Psoas muscle (tissue), 8 donors: Measurements from ENCODE around the gene ZNF714. TPM values are rescaled to one million over a fixed set of nuclear protein-coding genes. Genes with fewer than 3 reads are reported as not detected.

Experiments used
- ATAC-seq, 4 donors: fragments of 200-7000 bp; cut with Tn5 transposase; one replicate each; pipeline ENCODE4 v1.9.1; 2020; ENCODE audit warnings: moderate library complexity in 3 of 4, mild to moderate bottlenecking in 2 of 4
- DNase-seq, 2 donors: peaks; one replicate each; pipeline ENCODE4 v3.0.0-alpha.2; 2020
- H3K27ac ChIP-seq: fragments of 200-600 bp; one replicate; pipeline ENCODE4 v1.8.0; 2022
- H3K27me3 ChIP-seq, 3 donors: fragments of 200-600 bp in 1 of 3; one replicate each; pipeline versions ENCODE4 v1.6.1 to v1.8.0; 2013 to 2022; ENCODE audit warnings: low read length in 2 of 3, mild to moderate bottlenecking in 2 of 3, moderate library complexity in 1 of 3; ENCODE audit not compliant: insufficient read depth in 3 of 3
- H3K36me3 ChIP-seq, 2 donors: fragments of 200-600 bp in 1 of 2; one replicate each; pipeline versions ENCODE4 v1.6.1 to v1.8.0; 2013 to 2022; ENCODE audit warnings: low read depth in 1 of 2, mild to moderate bottlenecking in 1 of 2, moderate library complexity in 1 of 2; ENCODE audit not compliant: insufficient read depth in 1 of 2
- H3K4me1 ChIP-seq: fragments of 200-600 bp; one replicate; pipeline ENCODE4 v1.8.0; 2022
- H3K4me3 ChIP-seq: fragments of 200-600 bp; one replicate; pipeline ENCODE4 v1.8.0; 2022; ENCODE audit warnings: mild to moderate bottlenecking
- H3K9me3 ChIP-seq: fragments of 200-600 bp; one replicate; pipeline ENCODE4 v1.8.0; 2022
- WGBS, 3 donors: extraction: QIAGEN DNeasy Blood & Tissue Kit; methylation state at CpG; one replicate each; pipeline versions ENCODE4 v1.1.6 to v1.1.7; 2013; 5-methylcytosine and 5-hydroxymethylcytosine counted together
- intact Hi-C, 2 donors: fragments of 100-400 bp; cut with DNase I; formaldehyde crosslinking; loops; one replicate each; pipeline versions ENCODE4 v1.11.0 to v1.14.2; 2022
- polyA plus RNA-seq, 3 donors: library from polyadenylated mRNA; stranded (reverse); fragments of 200-250 nt; gene quantifications; one replicate each; pipeline ENCODE4 v1.2.3, GENCODE V29; 2013
- total RNA-seq, 4 donors: library from RNA; stranded (reverse); fragmentation: NEBNext Ultra II Directional in 2 of 4; extraction: Animal tissue kit (Norgen Biotek cat#: 25700) in 2 of 4; gene quantifications; one replicate each; pipeline versions ENCODE4 v1.2.1 to v1.2.4, GENCODE V29; 2021 to 2023
- TF ChIP-seq, protein P1 (sequence below): fragments of 200-600 bp; IDR thresholded peaks from one replicate; pipeline ENCODE4 v1.8.0; 2022; ENCODE audit warnings: antibody characterized with exemption
- donor health status: healthy with polysubstance abuse.
- donor health status: DM: no; HTN: no; CAD: no; lungs with moderate emphysema.
- donor health status: Bipolar disorder and iron deficiency.
- donor health status: healthy.
- donor health status: DM: yes; HTN: yes; CAD: no.
- donor health status: DM: no; HTN: no; CAD: no.
- donor health status: DM: no; HTN: no; CAD: no.
- donor health status: DM: yes; HTN: yes; CAD: no.

The ZNF714 gene
- total and polyA plus RNA-seq, 7 donors = 0.70 to 3.5 (median 1.5) TPM

DNA sequence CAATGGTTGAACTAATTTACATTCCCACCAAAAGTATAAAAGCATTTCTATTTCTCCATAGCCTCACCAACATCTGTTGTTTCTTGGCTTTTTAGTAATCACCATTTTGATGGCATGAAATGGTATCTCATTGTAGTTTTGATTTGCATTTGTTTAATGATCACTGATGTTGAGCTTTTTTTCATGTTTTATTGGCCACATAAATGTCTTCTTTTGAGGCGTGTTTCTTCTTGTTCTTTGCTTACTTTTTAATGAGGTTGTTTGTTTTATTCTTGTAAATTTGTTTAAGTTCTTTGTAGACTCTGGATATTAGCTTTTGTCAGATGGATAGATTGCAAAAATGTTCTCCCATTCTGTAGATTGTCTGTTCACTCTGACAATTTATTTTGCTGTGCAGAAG, 28.2 kb downstream of the ZNF714 start:
- Histone ChIP-seq H3K36me3 (peaks cover 3 to 13% of the 10 kb centered on the region in 2 donors), H3K27ac (no peak overlapping the region), H3K9me3 (peaks cover 6% of the 10 kb centered on the region), H3K4me3 (no peak overlapping the region), H3K27me3 (no peaks in the 10 kb centered on the region), H3K4me1 (no peaks in the 10 kb centered on the region)
- WGBS, 3 donors = 95 to 100% (median 96%) methylated on average over 1 of the region's 1 CpG
- TF ChIP-seq, protein P1, sequence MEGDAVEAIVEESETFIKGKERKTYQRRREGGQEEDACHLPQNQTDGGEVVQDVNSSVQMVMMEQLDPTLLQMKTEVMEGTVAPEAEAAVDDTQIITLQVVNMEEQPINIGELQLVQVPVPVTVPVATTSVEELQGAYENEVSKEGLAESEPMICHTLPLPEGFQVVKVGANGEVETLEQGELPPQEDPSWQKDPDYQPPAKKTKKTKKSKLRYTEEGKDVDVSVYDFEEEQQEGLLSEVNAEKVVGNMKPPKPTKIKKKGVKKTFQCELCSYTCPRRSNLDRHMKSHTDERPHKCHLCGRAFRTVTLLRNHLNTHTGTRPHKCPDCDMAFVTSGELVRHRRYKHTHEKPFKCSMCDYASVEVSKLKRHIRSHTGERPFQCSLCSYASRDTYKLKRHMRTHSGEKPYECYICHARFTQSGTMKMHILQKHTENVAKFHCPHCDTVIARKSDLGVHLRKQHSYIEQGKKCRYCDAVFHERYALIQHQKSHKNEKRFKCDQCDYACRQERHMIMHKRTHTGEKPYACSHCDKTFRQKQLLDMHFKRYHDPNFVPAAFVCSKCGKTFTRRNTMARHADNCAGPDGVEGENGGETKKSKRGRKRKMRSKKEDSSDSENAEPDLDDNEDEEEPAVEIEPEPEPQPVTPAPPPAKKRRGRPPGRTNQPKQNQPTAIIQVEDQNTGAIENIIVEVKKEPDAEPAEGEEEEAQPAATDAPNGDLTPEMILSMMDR = no peak
- DNase-seq (no peak), ATAC-seq (no peak)
- intact Hi-C loops = no loop called here

DNA sequence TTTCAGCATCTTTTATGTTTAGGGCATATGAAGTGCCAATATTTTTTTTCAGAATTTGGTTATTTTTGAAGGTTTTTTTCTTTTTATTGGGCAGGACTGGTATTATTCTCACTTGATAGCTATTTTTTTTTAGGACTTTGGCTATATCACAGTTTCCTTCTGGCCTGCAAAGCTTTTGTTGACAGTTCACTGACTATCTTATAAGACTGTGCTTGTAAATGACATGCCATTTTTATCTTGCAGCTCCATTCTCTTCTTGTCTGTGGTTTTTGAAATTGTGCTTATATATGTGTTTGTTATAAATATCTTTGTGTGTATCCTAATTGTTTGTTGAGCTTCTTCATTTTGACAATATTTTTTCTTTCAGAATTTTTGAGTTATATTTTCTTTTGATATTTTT, 33.4 kb downstream of the ZNF714 start:
- H3K9me3 ChIP-seq = peaks cover 6% of the 10 kb centered on the region
- intact Hi-C loops = no loop called here
- no peaks in the 10 kb centered on the region for H3K27me3 ChIP-seq
- TF ChIP-seq, protein P1 = no peak
- no peaks in the 10 kb centered on the region for H3K4me1 ChIP-seq
- peaks cover 3 to 28% of the 10 kb centered on the region in 2 donors for H3K36me3 ChIP-seq
- H3K27ac ChIP-seq = no peak overlapping the region
- H3K4me3 ChIP-seq = no peak overlapping the region
- no peak for ATAC-seq
- no peak for DNase-seq

DNA sequence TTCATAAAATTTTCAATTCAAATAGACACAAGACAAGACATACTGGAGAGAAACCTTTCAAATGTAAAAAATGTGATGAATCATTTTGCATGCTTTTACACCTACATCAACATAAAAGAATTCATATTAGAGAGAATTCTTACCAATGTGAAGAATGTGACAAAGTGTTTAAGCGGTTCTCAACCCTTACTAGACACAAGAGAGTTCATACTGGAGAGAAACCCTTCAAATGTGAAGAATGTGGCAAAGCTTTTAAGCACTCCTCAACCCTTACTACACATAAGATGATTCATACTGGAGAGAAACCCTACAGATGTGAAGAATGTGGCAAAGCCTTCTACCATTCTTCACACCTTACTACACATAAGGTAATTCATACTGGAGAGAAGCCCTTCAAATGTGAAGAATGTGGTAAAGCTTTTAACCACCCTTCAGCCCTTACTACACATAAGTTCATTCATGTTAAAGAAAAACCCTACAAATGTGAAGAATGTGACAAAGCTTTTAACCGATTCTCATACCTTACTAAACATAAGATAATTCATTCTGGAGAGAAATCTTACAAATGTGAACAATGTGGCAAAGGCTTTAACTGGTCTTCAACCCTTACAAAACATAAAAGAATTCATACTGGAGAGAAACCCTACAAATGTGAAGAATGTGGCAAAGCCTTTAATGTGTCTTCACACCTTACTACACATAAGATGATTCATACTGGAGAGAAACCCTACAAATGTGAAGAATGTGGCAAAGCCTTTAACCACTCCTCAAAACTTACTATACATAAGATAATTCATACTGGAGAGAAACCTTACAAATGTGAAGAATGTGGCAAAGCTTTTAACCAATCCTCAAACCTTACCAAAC, 35.3 kb downstream of the ZNF714 start:
- H3K27me3 ChIP-seq = no peaks in the 10 kb centered on the region
- no peak overlapping the region for H3K4me3 ChIP-seq
- intact Hi-C loops = no loop called here
- no peak for DNase-seq
- ATAC-seq = no peak
- H3K36me3 ChIP-seq = peaks cover 3 to 28% of the 10 kb centered on the region in 2 donors
- peaks cover 6% of the 10 kb centered on the region for H3K9me3 ChIP-seq
- WGBS, 3 donors = 92 to 100% (median 99%) methylated on average over 2 of the region's 2 CpGs
- no peaks in the 10 kb centered on the region for H3K4me1 ChIP-seq
- no peak overlapping the region for H3K27ac ChIP-seq
- TF ChIP-seq, protein P1 = no peak

DNA sequence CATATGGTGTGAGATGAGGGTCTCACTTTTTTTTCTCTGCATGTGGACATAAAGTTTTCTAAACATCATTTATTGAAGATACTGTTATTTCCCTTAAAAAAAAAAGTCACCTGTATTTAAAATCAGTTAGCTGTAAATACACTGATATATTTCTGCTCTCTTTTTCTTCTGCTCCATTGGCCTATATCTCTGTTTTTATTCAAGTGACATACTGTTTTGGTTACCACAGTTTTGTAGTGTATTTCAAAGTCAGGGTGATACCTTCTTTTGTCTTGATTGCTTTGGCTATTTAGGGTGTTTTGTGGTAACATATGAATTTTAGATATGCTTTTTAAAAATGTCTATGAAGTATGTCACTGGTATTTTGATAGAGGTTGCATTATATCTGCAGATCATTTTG, 44.1 kb downstream of the ZNF714 start:
- TF ChIP-seq, protein P1 = no peak

DNA sequence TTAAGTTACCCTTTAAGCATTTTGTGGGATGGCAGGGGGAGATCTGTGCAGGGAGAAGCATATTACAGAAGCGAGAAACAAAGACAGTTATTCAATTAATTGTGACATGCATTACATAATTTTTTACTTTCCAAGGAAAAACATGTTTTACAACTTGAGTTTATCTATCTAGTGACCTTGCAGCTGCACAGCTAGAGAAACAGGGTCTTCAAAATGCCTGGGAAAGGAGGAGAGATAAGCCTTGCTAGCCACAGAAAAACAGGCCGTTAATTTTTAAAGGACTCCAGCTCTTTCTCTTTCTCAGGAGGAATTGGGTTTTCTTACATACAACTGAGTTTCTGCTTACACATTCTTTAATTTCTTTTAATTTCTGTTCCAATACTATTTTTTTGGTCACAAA, 45.0 kb downstream of the ZNF714 start:
- intact Hi-C loops = no loop called here
- Histone ChIP-seq H3K27me3 (no peaks in the 10 kb centered on the region), H3K4me3 (no peak overlapping the region), H3K9me3 (peaks cover 3% of the 10 kb centered on the region), H3K4me1 (no peaks in the 10 kb centered on the region), H3K36me3 (no peaks in the 10 kb centered on the region), H3K27ac (no peak overlapping the region)
- DNase-seq (no peak), ATAC-seq (no peak)
- TF ChIP-seq, protein P1 = no peak
- WGBS, 3 donors = 39 to 71% (median 67%) methylated on average over 2 of the region's 2 CpGs

More for the DNA sequence above, 44.1 kb downstream of the ZNF714 start:
- ATAC-seq (no peak), DNase-seq (no peak)
- Histone ChIP-seq H3K4me3 (no peak overlapping the region), H3K36me3 (no peaks in the 10 kb centered on the region), H3K4me1 (no peaks in the 10 kb centered on the region), H3K9me3 (peaks cover 3% of the 10 kb centered on the region), H3K27ac (no peak overlapping the region), H3K27me3 (no peaks in the 10 kb centered on the region)
- intact Hi-C loops = no loop called here
